Germinal center (tissue), 1 donor: Measurements from ENCODE around the gene FSTL4.

Experiments
- DNase-seq: peaks from one replicate; pipeline ENCODE4 v3.0.0; 2012; ENCODE audit warnings: mixed read lengths, low spot score

The FSTL4 gene

DNA sequence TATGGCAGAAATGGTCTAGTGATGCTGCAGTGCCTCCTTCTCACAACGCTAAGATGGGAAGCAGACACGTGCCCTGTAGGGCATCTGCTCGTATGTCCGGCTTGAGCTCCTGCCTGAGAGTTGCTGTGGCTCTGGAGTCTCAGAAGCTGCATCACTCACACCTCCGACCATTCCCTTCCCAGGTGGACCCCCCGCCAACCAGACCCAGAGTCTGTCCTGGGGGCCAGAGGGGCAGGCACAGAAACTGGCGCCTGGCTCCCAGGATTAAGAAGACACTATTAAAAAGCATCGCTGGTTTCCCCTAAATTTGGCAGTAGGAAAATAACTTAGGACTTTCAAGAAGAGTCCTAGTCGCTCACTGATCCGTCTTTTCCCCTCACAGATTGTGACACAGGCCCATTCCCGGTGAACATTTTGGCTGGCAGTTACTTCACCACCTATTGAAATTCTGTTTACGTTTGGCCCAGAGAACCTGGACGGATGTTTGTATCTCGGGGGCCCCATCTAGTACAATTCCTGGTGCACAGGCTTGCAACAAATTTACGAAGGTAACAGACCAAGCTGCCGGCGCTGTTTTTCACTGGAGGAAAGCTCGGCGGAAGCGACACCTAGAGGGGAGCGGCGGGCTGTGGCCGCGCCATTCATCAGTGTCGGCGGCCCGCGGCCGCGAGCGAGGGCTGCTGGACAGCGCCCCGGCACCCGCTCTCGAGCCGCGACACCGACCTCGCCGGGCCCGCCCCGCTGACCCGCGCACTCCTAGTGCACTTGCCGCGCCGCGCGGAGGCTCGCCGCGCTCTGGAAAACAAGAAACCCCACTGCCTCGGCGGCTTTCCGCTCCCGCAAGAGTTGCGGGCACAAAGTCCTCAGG lies 1.6 kb downstream of the FSTL4 start:
- peak; percentile 59 for DNase-seq

DNA sequence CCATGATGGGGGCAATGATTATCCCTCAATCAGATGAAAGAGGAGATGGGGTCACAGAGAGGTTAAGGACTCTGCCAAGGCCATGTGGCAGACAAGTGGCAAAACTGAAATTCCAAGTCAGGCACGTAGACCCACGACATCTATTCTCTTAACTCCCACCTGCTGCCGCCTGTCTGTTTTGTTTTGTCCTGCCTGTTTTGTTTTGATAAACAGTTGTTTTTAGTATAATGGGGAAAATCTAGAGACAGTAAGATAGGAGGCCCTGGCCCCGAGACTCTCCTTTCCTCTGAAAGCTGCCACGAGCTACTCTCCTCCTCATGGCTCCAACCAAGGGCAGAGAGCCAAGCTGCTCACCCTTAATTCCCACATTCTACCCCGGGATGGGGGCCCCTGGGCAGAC lies 4.9 kb downstream of the FSTL4 start:
- no peak for DNase-seq

DNA sequence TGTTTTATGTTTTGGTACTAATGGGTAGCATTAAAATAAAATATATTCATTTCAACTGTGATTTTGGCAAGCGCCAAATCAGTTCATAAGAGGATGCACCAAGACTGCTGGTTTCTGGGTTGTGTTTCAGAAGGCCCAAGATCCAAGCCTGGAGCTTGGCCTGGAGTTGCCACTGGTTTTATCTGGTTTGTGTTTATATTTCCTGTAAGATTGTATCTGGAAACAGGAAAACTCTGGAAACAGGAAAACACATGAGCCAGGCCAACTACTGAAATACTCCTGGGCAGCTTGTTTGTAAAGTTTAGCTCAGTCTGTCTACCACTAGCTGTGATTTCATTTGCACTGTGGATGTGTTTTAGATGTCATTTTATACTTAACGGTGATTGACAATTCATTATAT lies 5.5 kb downstream of the FSTL4 start:
- DNase-seq = no peak

DNA sequence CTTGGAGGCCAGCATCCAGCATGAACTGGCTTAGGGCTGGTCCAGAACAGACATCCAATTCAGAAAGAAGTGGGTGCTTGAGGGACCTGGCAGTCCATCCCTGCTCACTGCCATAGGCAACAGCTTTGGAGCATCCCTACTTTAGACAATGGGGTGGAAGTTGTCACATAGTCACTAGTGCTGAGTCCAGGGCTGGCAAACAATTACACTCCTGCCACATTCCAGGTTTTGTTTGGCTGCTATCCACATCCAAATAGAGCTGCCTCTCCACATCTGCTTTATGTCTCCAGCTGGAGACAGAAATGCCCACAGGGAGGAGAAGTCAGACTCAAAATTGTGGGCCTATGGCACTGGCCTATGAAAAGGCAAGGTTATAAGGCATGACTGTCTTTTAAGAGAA lies 7.0 kb downstream of the FSTL4 start:
- no peak for DNase-seq

DNA sequence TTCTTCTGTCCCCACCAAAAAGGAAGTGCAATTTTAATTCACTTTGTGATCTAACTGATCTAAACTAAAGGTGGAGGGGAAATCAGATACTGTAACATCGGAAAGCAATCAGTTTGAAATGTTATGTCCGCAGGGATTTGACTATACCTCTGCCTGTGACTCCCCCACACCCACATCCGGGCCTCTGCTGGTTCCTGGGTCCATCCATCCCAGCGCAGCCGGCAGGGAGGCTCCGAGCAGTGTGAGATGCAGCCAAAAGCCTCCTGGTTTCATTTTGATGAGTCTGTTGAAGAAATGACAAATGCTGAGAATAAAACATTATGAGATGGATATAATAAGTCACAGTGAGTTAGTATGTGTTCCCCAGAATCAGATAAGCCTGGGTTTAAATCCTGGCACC lies 8.6 kb downstream of the FSTL4 start:
- no peak for DNase-seq

DNA sequence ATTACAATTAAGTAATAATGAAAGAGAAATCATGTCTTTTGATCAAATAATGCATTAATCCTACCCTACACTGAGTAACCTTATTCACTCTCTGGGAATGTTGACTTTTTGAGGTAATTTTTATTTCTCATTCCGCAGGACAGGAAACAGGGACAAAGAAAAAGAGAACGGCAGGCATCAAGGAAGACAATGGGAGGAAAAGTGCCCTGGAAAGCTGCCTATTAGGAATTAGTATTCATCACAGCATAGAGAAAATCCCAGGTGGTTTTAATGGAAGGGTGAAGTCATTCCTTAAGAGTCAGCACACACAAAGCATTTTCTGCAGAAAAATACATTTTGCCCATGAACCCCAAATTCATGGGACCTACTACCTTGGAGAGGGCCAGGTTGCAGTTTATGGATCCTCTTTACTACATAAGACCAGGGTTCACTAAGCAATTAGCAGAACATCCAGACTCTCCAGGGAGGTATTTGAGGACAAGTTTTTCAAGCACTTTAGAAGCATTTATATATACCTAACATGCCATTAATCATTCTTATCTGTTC lies 9.4 kb downstream of the FSTL4 start:
- no peak for DNase-seq

DNA sequence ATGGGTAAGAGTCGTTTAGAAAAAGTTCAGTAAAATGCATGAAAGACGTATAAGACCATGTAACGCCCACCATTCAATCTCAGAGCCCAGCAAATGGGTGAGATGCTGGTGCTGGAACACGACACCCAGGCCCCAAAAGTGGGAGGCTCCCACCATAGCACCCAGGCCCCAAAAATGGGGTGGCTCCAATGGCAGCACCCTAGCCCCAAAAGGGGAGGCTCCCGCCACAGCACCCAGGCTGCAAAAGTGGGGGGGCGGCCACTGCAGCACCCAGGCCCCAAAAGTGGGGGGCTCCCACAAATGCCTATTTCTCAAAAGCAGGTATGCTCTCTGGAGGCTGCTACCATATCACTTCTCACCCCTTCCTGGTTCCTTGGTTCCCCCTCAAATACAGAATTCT lies 12.7 kb downstream of the FSTL4 start:
- no peak for DNase-seq

DNA sequence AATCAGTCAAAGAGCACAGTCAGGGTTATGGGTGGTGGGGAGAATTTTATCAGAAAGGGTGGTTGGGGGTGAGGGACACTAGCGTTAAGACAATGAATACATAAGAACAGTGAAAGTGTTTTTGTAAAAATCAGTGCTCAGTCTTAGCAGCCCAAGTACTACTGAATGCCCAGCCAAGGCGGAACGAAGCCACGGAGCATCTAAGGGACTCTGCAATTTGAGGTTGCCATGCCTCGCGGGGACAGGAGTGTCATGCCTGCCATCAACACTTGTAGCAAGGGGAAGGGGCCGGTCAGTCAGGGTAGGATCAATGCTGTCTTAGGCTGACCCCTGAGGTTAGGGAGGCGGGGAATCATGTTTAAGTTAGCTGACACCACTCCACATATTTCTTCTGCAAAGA lies 13.3 kb downstream of the FSTL4 start:
- no peak for DNase-seq

DNA sequence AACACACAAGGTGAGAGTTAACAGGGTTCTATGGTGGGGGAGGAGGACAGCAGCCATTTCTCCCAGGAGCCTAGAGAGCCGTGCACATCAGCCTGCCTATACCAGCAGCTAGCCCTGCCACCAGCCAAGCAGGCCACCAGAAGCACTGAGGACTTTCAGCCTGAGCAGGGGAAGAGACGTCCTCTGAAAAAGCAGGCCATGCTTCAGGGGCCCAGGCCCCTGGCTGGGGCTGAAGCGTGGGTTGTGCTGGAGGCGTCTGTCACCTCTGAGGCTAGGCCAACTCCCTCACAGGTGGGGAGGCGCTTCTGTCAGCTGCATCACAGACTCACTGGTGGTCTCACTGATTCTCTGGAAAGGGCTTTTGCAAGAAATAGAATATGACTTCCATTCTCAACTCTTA lies 16.3 kb downstream of the FSTL4 start:
- no peak for DNase-seq

DNA sequence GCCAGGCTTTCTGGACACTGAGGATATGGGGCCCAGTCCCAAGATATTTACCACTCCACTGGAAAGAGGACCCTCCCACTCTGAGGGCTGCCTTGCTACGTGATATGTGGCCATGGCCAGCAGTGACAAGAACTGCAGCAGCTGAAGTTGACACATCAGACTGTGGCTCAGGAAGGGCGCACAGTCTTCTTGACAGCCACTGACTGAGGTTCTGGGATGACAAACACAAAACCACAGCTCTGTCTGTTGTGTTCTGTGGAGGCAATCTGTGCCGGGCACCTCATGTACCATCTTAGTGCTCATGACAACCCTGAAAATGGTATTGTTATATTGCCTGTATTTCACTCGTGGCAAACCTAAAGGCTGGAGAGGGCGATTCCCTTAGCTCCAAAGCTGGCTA lies 16.9 kb downstream of the FSTL4 start:
- no peak for DNase-seq

DNA sequence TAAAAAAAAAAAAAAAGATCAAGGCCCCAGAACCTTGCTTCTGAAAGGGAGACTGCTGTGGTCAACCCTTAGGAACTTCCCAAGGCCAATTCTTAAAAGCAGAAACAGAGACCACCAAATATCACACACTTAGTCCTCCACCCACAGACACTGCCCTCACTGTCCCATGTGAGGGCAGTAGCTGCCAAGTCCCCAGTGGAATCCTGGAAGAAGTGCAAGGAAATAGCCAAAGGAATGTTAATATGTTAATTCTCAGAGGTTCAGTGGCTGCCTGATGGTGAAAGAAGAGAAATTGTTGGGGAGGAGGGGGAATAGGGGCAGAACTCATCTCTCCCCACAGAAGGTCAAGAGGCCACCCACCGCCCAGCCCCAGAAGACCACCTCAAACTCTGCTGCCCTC lies 23.1 kb downstream of the FSTL4 start:
- no peak for DNase-seq

DNA sequence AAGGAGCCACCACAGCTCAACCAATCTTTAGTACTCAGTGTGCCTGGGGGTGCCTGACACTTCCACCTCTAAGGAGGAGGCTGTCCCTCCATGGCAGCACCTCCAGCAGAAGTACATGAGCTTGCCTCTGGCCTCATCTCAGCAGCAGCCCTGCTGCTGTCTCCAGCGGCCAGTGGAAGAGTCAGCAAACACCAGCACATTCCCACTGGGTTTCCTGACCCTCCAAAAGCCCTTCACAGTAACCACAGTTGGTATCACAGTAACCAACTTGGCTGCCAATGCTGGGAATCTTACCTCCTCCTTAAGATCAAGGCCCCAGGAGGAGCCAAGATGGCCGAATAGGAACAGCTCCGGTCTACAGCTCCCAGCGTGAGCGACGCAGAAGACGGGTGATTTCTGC lies 29.4 kb downstream of the FSTL4 start:
- DNase-seq = no peak

DNA sequence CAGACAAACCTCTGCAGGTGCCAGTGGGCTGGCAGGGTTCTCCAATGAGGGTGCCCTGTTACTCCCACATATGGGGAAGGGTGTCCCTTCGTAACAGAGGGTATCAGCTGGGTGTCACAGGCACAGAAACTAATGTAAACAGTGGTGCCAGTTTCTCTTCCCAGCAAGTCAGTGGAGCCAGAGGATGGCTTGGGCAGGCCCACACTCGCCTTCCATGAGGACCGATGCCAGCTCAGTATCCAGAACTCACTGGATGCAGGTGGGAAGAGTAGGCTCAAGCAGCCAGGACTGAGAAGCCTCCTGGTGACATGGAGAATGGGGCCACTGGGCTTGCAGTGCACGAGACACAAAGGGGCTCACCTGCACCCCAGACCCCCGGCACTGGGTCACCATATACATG lies 30.4 kb downstream of the FSTL4 start:
- no peak for DNase-seq

DNA sequence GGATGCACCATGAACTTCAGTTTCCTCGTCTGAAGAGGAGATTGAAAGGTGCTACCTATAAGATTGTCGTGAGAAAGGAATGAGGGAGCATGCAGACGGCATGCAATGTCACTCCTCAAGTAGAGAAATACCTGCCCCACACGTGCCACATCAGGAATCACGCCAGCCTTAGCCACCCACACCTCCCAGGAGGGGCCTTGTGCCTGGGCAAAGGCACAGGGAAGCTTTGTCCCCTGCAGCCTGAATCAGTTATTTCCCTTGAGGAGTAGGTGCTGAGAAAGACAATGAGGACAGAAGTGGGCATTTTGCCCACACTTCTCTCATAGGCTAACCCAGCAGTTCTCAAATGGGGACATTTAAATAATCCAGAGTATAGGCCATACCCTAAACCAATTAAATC lies 31.0 kb downstream of the FSTL4 start:
- DNase-seq = no peak

DNA sequence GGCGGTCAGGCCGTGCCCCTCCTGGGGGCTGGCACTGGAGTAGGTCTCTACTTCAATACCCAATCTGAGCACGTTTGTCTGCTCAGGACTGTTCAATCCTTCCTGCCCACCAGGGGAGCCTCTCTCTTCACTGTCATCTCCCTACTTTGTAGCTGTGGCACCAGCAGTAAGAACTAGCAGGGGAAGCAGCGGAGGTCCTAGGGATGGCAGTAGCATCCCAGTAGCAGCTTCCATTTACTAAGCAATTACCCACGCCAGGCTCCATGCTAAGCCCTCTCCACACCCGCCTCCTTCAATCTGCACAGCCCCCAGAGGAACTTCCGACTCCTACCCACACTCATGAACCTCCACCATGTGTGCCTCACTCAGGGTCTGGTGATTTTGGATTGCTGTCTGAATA lies 31.7 kb downstream of the FSTL4 start:
- no peak for DNase-seq

DNA sequence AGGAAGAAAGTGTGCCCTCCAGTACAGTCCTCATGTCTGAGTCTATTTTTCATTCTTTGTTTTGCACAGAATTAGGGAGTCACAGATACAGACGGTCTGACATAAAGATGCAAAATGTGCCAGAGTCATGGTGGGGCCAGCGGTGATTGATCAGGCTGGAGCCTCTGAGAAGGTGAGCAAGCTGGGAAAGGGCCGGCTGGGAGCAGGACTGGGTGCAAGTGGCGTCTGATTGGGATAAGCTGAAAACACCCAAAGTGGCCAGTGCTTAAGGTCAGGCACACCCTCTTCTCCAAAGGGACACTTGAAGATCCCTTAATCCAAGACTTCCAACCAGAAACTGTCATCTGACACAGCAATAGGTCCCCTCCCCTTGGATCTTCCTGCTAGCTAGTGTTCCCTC lies 32.6 kb downstream of the FSTL4 start:
- no peak for DNase-seq

DNA sequence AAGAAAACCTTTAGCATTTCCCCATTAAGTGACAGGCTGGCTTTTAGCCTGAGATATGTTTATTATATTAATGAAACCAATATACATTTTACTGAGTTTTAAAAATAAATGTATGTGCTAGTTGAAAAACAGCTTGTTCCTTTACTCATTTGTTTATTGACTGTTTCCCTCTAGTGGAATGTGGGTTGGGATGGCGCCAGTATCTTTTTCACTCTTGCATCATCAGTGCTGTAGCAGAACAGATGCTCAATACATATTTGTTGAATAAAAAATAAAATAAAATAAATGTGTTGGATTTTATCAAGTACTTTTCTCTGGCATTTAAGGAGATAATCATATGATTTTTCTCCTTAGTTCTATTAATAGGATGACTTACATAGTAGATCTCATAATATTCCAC lies 43.0 kb downstream of the FSTL4 start:
- DNase-seq = no peak

DNA sequence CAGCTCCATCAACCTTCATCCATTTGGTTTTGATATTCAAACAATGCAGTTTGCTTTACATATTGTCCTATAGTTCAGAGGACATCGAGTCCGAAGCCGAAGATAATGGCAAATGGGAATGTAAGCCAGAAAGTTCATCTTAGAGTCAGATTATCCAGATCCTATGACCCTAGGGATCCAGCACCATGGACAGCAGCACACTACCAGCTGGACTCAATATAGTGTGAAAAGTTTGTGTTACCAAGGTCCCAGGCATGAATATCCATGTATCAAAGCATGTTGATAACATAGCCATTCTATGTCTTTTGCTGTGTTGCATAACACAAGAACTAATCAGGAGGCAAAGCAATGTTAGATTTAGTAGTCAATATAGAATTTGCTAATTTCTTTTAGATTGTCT lies 46.3 kb downstream of the FSTL4 start:
- DNase-seq = no peak

DNA sequence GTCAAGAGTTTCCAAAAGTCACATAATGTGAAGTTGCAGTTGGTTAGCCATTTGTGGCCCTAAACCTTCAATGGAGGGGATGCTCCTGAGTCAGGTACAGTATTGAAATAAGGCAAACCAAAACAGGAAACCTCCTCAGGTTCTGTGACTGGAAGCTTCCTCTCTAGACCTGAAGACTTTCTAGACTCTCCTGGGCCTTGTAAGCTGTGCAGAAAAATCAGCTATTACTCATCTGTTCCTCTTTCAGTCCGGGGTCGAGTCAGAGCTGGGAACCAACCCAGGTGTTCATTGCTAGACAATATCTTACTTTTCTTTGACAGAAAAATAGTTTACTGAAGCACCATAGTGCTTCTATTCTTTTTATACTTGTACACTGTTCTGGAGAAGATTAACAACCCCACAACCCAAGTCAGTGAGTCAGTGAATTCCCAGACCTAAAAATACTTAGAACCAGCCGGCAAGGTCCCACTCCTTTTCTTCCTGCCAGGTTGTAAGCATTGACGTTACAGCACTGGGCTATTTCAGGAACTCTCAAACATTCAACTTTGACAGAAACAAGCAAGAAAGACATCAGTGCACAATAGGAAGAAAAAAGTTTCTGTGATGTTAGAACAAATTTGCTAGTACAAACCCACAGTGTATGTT lies 47.3 kb downstream of the FSTL4 start:
- no peak for DNase-seq

DNA sequence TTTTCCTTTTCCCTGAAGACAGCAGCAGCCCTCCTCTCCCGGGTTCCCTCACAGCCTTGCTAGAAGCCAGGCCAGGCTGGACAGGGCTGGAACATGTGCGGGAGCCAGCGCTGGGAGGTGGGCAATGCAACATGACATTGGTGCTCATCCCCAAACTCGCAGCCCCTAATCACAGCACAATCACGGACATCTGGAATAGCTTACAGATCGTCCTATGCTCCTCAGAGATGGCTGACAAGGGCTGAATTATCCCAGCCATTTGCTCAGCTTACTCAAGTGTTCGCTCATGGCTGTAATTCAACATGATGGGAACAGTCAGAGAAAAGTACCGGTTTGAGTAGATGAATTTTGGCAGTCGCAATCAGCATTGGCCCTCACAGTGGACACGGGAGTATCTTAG lies 49.8 kb downstream of the FSTL4 start:
- no peak for DNase-seq

DNA sequence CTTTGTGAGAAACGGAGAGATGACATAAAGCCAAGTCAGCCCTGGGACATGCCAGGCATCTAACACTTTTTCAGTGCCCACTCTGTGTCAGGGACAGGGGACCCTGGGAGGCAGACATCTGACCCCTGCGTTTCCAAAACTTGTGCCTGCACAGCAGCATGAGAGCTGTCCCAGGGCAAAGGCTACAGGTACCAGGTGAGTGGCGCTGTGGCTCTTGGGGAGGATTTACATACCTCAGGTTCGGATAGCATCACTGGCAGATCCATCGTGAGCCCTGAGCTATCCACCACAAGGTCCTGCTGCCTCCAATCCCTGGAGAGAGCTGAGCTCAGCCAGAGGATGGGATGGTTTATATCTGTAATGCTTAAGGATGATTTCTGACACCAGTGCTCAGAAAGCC lies 52.4 kb downstream of the FSTL4 start:
- DNase-seq = no peak

DNA sequence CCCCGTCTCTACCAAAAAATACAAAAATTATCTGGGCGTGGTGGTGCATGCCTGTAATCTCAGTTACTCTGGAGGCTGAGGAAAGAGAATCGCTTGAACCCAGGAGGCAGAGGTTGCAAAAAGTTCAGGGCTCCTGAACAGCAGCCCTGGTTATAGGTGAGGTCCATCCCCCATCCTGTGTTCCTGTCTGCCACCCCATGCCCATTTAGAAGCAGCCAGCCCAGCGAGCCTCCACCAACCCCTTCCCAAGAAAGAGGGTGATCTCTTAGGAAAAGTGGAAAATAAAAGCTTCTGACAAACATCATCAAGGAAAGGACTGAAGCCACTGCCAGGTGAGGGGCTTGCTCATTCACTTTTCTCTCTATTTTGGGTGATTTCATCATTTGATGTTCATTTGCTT lies 55.8 kb downstream of the FSTL4 start:
- no peak for DNase-seq

DNA sequence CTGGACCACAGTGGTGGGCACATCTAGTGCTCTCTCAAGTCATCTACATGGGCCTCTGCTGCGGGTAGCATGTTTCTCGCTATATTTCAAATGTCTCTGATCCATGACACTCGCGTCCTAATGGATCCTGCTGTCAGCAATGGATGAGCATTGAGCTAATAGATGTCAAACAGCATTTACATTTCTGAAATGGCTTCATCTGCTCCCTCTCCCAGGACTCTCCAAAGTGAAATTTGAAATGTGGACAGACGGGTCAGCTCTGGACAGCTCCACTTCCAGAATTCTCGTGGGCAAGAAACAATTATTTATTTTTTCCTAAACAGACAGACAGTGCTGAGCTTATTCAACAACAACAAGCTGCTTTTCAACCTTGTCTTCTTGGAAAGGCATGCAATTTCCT lies 58.1 kb downstream of the FSTL4 start:
- no peak for DNase-seq
